Memory B cell (primary cell): Measurements from ENCODE around the gene DUSP7.

Source experiments
- ATAC-seq: fragments of 150-1000 bp; cut with Tn5 transposase; 2 replicates; pipeline ENCODE4 v1.10.0; 2021; ENCODE audit warnings: low read depth, mild to moderate bottlenecking, moderate library complexity
- DNase-seq, 2 donors: peaks; one replicate each; pipeline ENCODE4 v3.0.0; 2022; ENCODE audit warnings: low spot score in 2 of 2
- H3K27ac Mint-ChIP-seq: one replicate; pipeline ENCODE4 v1.8.0; 2022; ENCODE audit warnings: mild to moderate bottlenecking, moderate library complexity, mixed read lengths
- H3K27me3 Mint-ChIP-seq: one replicate; pipeline ENCODE4 v1.8.0; 2022; ENCODE audit warnings: mixed read lengths
- H3K36me3 Mint-ChIP-seq: one replicate; pipeline ENCODE4 v1.8.0; 2022; ENCODE audit warnings: mild to moderate bottlenecking, mixed read lengths
- H3K4me1 Mint-ChIP-seq: one replicate; pipeline ENCODE4 v1.8.0; 2022; ENCODE audit warnings: mixed read lengths
- H3K4me3 Mint-ChIP-seq: one replicate; pipeline ENCODE4 v1.8.0; 2022; ENCODE audit warnings: mild to moderate bottlenecking, moderate library complexity, mixed read lengths
- H3K9me3 Mint-ChIP-seq: one replicate; pipeline ENCODE4 v1.8.0; 2022; ENCODE audit warnings: mixed read lengths

Gene DUSP7

DNA sequence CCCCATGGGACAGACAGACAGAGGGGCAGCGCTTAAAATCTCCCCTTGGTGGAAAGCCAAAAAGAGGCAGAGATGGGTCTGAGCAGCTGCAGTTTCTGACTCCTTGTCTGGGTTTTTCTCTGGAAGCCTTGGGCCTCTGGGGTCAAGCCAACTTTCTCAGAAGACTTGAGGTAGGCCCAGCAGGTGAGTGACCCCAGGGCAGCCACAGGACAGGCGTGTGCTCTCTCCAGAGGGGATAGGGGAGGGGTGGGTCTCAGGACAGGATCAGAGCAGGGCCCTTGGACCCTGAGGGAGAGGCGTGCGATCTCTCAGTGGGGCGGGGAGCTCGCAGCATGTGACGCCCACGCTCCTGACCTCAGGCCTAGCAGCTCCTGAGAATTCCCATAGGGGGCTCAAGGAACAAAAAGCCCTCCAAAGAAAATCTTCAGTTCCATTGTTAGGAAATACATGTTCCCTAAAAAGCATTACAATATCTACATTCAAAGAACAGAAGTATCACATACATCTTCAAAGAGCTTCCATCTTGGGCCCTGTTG is 34.6 kb upstream of the DUSP7 start:
- H3K9me3 Mint-ChIP-seq: no peaks in the 10 kb centered on the region
- H3K36me3 Mint-ChIP-seq: no peaks in the 10 kb centered on the region
- no peak overlapping the region for H3K4me3 Mint-ChIP-seq
- peaks cover 3% of the 10 kb centered on the region for H3K4me1 Mint-ChIP-seq
- no peak for ATAC-seq
- no peak for DNase-seq
- no peaks in the 10 kb centered on the region for H3K27me3 Mint-ChIP-seq
- H3K27ac Mint-ChIP-seq: no peak overlapping the region

DNA sequence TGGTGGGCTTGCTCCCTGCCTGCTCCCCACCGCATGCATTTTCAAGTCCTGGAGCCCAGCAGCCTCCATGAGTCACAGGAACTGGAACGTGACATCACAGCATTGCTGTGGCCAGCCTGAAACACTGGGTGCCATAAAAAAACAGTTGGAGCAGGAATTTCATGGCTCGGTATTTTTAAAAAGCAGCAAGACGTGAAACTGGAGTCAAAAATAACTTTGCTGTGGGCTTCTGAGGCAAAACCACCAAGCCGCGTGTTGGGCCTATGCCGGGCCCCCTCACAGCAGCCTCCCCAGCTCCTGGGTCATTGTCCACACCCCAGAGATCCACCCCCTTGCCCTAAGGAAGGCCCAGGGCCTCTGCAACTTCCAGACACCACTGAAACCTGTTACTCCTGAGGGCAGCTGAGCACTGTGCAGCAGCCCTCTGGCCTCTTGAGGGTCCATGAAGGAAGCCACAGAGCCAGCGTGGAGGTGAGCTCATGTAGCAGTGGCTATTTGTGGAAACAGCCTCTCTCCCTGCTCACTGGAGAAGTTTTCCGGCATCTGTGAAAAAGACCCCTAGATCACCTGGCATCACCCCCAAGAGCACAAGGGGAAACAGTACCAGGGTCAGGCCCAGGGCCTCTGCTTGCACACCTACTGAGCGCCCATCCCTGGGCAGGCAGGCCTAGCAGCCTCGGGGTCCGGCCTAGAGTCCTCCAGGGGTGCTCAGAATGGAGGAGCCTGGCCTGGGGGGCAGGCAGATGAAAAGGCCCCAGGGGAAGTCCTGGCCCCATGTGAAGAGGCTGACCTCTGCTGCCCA is 34.0 kb upstream of the DUSP7 start:
- H3K27ac Mint-ChIP-seq: no peak overlapping the region
- H3K36me3 Mint-ChIP-seq: no peaks in the 10 kb centered on the region
- DNase-seq (no peak), ATAC-seq (no peak)
- peaks cover 3% of the 10 kb centered on the region for H3K4me1 Mint-ChIP-seq
- H3K27me3 Mint-ChIP-seq: no peaks in the 10 kb centered on the region
- no peak overlapping the region for H3K4me3 Mint-ChIP-seq
- no peaks in the 10 kb centered on the region for H3K9me3 Mint-ChIP-seq

DNA sequence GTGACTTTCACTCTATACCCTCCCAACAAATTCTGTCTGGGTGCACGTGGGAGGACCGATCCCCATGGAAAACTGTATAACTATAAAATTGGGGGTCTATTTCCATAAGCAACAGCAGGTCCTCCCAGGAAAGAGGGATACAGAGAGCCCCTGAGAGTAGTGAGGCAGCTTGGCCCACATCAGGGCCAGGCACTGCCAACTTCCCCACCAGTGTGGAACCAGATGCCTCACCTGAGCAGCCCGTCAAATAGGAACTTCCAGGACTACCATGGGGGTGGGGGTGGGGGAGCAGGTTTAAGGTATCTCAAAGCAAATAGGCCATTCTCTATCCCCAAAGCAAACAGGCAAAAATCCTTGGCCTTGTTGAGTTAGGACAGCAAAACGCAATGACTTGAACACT is 33.3 kb upstream of the DUSP7 start:
- Mint-ChIP-seq H3K36me3 (no peaks in the 10 kb centered on the region), H3K27ac (no peak overlapping the region), H3K4me3 (no peak overlapping the region), H3K27me3 (no peaks in the 10 kb centered on the region), H3K9me3 (no peaks in the 10 kb centered on the region), H3K4me1 (peaks cover 3% of the 10 kb centered on the region)
- no peak for ATAC-seq
- DNase-seq: no peak

DNA sequence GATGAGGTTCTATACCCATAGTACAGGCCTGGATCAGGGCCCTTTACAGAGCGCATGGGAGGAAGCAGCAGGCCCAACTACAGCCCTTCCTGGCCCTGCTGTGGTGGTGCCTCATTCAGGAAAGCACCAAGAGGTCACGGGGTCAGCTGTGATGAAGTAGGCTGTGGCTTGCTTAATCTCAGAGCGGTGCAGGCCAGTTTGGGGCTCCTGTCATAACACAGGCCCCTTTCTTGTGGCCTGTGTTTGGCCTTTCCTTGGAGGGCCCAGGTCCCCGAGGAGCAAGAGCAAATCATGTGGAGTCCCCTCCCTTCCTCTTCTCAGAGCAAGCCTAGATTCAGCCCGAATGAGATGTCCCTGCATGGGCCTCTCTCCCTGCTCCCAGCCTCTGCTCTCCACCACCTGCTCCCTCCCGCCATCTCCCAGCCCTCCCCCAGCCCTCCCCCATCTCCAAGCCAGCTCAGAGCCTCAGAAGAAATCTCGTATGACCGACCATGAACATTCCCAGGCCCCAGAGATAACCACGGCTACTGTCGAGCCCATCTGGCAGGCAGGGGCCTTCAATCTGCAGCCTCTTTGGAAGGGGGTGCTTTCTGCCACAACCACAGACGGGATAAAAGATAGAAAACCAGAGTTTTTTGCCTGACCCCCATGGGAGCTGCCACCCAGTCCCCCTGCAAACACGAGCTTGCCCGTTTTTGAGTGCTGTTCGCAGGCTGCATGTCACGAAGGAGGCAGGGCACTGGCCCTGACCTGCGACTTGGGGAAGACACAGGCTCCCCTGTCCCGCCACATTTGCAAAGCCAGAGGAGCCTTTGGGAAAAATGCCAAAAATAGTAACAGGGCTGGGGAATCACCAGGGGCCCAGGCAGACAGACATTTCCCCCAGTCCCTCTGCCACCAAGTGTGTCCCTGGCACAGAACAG is 32.3 kb upstream of the DUSP7 start:
- no peaks in the 10 kb centered on the region for H3K27me3 Mint-ChIP-seq
- DNase-seq (no peak), ATAC-seq (no peak)
- H3K9me3 Mint-ChIP-seq: no peaks in the 10 kb centered on the region
- peaks cover 3% of the 10 kb centered on the region for H3K4me1 Mint-ChIP-seq
- no peaks in the 10 kb centered on the region for H3K36me3 Mint-ChIP-seq
- no peak overlapping the region for H3K27ac Mint-ChIP-seq
- H3K4me3 Mint-ChIP-seq: no peak overlapping the region

DNA sequence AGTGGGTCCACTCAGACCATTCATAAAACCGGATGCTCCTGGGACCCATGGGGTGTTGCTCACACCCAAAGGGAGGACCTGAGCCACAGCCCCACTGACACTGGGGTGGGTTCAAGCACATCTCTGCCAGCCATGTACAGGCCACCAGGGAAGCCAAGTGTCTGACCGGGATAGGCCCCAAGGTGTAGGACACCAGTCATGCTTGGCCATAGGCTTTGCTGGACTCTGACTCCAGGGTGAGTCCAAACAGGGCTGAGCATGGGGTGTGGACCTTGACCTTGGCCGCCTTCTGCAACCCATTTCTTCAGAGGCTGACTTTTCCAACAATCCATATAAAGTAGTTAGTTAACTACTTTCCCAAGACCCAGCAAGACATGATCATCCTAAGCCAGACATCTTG is 31.4 kb upstream of the DUSP7 start:
- no peaks in the 10 kb centered on the region for H3K36me3 Mint-ChIP-seq
- no peaks in the 10 kb centered on the region for H3K27me3 Mint-ChIP-seq
- no peak overlapping the region for H3K27ac Mint-ChIP-seq
- no peaks in the 10 kb centered on the region for H3K9me3 Mint-ChIP-seq
- peaks cover 3% of the 10 kb centered on the region for H3K4me1 Mint-ChIP-seq
- ATAC-seq (no peak), DNase-seq (no peak)
- H3K4me3 Mint-ChIP-seq: no peak overlapping the region

DNA sequence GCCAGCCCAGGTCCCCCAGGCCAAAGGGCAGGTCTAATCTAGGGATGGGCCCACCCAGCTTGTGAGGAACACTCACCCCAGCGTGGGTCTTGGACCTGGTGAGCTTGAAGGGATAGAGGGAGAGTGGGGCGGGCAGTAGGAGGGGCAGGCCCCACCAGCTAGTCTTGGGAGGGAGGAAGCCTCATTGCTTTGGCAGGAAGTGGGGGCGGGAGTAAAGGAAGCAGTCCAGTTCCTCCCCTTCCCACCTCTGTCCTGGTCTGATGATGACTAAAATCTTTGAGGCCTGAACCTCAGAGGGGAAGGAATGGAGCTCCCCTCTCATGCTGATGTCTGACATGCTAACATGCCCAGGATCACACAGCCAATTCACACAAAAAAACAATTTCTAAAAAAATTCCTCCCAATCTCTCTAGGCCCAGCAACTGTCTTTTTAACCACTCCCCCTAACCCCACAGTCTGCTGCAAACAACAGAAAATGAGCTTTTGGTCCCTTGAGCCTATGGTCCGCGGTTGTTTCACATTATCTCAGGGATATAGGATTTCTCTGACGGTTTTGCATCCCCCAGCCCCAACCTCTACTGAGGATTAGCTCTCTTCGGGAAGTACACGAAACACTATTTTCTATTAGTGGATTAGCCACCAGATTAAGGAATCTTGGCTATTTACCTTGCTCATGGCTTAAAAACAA is 30.7 kb upstream of the DUSP7 start:
- Mint-ChIP-seq H3K36me3 (no peaks in the 10 kb centered on the region), H3K9me3 (no peaks in the 10 kb centered on the region), H3K27me3 (no peaks in the 10 kb centered on the region), H3K4me1 (peaks cover 3% of the 10 kb centered on the region), H3K4me3 (no peak overlapping the region), H3K27ac (no peak overlapping the region)
- ATAC-seq: no peak
- no peak for DNase-seq

DNA sequence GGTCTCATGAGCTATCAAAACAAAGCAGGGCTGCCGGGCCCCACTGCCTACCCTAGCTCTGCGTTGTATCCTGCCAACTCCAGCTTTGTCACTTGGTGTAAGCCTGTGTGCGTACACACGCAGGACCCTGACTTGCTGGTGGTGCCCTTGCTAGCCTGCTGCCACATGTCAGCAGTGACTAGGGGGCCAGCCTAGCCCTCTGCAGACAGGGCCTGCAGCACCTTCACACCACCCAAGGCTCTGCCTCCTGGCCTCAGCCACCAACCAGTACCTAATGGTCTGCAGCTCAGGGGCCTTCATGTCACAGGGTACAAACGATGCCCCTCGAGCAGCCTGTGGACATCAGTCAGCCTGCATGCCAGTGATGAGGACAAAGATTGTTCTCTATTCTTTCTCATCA is 30.1 kb upstream of the DUSP7 start:
- Mint-ChIP-seq H3K4me3 (no peak overlapping the region), H3K27ac (no peak overlapping the region), H3K4me1 (peaks cover 3% of the 10 kb centered on the region), H3K9me3 (no peaks in the 10 kb centered on the region), H3K27me3 (no peaks in the 10 kb centered on the region), H3K36me3 (no peaks in the 10 kb centered on the region)
- DNase-seq: no peak
- no peak for ATAC-seq

DNA sequence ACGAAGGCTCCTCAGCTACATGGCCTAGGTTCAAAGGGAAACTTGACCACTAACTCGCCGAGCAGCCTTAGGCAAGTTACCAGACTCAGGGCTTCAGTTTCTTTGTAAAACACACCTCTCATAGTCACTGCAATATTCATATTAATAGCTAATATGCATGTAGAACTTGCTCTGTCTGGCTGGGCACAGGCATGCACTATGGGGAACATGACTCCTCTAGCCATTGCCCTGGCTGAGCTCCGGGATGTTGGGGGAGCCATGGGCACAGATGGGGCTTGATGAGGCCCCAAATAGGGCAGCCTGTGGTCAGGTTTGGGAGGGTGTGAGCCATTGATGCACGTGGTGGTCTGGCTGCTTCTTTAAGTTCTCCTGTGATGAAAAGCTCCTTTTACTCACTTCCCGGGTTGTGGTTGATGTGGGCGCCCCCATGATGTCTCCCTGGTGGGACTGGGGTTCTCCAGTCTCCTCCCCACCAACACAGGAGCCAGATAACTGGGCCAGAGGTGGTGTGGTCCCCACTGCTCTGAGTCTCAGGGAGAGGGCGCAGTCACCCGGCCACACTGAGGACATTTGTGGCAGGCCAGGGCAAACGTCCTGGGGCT is 29.4 kb upstream of the DUSP7 start:
- H3K9me3 Mint-ChIP-seq: no peaks in the 10 kb centered on the region
- no peaks in the 10 kb centered on the region for H3K27me3 Mint-ChIP-seq
- no peak for DNase-seq
- H3K27ac Mint-ChIP-seq: no peak overlapping the region
- ATAC-seq: no peak
- H3K4me3 Mint-ChIP-seq: no peak overlapping the region
- H3K4me1 Mint-ChIP-seq: peaks cover 3% of the 10 kb centered on the region
- no peaks in the 10 kb centered on the region for H3K36me3 Mint-ChIP-seq

DNA sequence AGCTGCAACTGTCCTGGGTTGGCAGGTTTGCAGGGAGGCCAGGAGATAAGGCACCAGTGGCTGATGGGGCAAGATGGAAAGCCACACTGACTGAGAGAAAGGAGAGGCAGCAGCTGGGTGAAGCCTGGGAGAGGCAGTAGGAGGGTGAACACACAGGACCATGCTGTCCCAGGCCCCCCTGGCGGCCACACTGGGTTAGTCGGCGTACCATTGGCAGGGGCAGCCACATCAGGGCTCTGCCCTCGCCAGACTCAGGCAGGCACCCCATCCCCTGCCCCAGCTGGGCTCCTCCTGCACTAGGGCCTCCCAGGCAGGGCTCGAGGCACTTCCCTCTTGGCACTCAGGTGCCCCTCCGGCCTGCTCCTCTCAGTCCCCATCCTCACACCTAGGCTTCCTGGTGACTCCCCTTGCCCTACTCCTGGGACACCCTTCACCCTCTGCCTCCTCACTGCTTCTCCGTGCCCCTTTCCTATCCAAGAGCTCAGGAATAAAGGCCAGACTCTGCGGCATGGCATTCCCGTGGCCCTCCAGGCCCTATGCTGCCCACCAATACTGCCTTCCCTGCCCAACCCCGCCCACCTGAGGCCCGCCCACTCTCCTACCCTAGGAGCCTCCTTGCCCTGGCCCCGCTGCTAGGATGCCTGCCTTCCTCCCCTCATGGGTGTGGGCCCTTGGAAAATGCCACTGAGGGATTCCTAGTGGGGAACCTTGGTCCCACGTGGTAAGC is 28.7 kb upstream of the DUSP7 start:
- H3K36me3 Mint-ChIP-seq: no peaks in the 10 kb centered on the region
- no peaks in the 10 kb centered on the region for H3K27me3 Mint-ChIP-seq
- no peaks in the 10 kb centered on the region for H3K9me3 Mint-ChIP-seq
- ATAC-seq (no peak), DNase-seq (no peak)
- no peak overlapping the region for H3K27ac Mint-ChIP-seq
- peaks cover 3% of the 10 kb centered on the region for H3K4me1 Mint-ChIP-seq
- H3K4me3 Mint-ChIP-seq: no peak overlapping the region

DNA sequence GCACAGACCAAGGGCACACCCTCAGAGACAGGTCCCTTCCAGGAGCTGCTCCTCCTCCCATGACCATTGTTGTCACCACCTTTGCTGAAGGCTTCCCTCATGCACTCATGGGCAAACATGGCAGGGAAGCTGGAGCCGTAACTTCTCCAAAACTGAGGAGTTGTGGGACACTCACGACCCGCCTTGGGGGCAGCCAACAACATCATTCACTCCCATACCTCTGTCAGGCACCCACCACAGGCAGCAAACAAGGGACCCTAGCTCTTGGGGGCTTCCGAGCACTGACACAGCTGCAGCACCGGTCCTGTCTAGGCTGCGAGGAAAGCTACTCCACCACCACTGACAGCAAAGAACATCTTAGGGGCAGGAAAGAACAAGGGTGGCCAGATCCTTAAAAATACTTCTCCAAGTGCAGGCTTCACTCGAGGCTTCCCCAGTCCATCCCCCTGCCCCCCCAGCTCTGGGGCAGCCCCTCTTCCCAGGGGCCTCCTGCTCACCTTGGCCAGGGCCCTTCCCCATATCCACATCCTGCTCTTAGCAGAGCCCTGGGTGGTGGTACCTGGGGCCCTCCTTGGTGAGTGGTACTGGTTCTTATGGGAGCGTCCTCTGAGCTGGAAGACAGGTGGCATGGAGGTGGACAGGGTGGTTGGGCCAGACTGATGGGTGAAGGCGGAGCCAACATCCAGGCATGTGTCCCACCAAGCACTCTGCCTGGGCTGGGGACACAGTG is 28.0 kb upstream of the DUSP7 start:
- Mint-ChIP-seq H3K27me3 (no peaks in the 10 kb centered on the region), H3K4me3 (no peak overlapping the region), H3K27ac (no peak overlapping the region), H3K36me3 (no peaks in the 10 kb centered on the region), H3K9me3 (no peaks in the 10 kb centered on the region), H3K4me1 (peaks cover 3% of the 10 kb centered on the region)
- DNase-seq (no peak), ATAC-seq (no peak)

DNA sequence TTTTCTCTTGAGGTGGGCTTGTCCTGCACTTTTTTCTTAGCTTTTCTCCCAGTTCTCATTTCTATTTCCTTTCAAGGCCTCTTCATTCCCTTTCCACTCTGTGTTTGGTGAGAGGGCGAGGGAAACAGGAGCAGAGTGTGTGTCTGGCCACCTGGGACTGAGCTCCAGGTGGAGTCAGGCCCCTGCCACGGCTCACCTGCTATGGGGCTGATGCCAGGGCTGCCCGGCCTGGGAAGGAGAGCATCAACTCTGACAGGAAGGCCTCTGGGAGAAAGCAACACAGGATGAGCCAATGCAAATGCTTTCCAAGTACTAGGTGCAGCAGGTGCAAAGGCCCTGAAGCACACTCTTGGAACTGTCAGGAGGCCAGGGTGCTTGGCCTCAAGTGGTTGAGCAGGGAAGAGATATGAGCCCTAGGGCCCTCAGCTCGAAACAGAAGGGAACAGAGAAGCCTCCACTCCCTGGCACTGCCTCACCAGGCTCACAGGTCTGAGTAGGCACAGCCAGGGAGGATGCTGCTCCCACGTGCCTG is 27.3 kb upstream of the DUSP7 start:
- Mint-ChIP-seq H3K27ac (no peak overlapping the region), H3K36me3 (no peaks in the 10 kb centered on the region), H3K9me3 (no peaks in the 10 kb centered on the region), H3K4me1 (peaks cover 3% of the 10 kb centered on the region), H3K27me3 (no peaks in the 10 kb centered on the region), H3K4me3 (no peak overlapping the region)
- DNase-seq (no peak), ATAC-seq (no peak)

DNA sequence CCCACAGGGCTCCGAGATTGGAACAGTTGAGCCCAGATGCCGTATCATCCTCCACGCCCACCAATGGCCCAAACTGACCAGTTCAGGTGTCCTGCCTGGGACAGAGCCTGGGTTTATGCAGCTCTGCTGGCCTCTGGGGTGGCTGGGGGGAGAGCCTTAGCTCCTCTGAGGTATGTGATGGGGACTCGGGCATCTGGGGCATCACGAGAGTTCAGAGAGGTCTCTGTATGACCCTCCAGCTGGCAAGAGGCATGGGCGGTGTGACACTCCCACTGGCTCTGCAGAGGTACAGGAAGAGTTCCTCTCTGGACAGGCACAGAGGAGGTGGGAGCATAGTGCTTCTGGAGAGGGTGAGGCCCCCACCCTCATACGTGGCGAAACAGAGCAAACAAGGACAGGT is 26.6 kb upstream of the DUSP7 start:
- ATAC-seq (no peak), DNase-seq (no peak)
- peaks cover 3% of the 10 kb centered on the region for H3K4me1 Mint-ChIP-seq
- H3K27me3 Mint-ChIP-seq: no peaks in the 10 kb centered on the region
- H3K36me3 Mint-ChIP-seq: no peaks in the 10 kb centered on the region
- H3K9me3 Mint-ChIP-seq: no peaks in the 10 kb centered on the region
- H3K27ac Mint-ChIP-seq: no peak overlapping the region
- no peak overlapping the region for H3K4me3 Mint-ChIP-seq
